Nephron (organoid): Measurements from ENCODE around the gene DENND1A.

Source experiments
- H3K27ac Mint-ChIP-seq, 3 experiments: 2 replicates each; pipeline ENCODE4 v1.8.0; 2020; ENCODE audit warnings: mixed read lengths in 3 of 3, mild to moderate bottlenecking in 2 of 3, moderate library complexity in 1 of 3
- H3K27me3 Mint-ChIP-seq: 2 replicates; pipeline ENCODE4 v1.8.0; 2021; ENCODE audit warnings: low read depth, mild to moderate bottlenecking, moderate library complexity, mixed read lengths
- H3K36me3 Mint-ChIP-seq: 2 replicates; pipeline ENCODE4 v1.8.0; 2020; ENCODE audit warnings: low read depth, mixed read lengths
- H3K4me1 Mint-ChIP-seq: 2 replicates; pipeline ENCODE4 v1.8.0; 2020; ENCODE audit warnings: mixed read lengths
- H3K4me3 Mint-ChIP-seq, 3 experiments: 2 replicates each; pipeline ENCODE4 v1.8.0; 2020; ENCODE audit warnings: mild to moderate bottlenecking in 3 of 3, mixed read lengths in 3 of 3, moderate library complexity in 2 of 3
- H3K9me3 Mint-ChIP-seq: 2 replicates; pipeline ENCODE4 v1.8.0; 2020; ENCODE audit warnings: mixed read lengths
- TF ChIP-seq, protein P1 (sequence below), 3 experiments: fragments of 200-600 bp; sonication (generic); IDR thresholded peaks; one replicate each; pipeline ENCODE4 v1.5.0; 2021; ENCODE audit warnings: antibody characterized with exemption in 3 of 3; ENCODE audit not compliant: unreplicated experiment in 3 of 3

The DENND1A gene

GRCh38 chr9:123647145-123647544 lies 282.8 kb downstream of the DENND1A start:
- Mint-ChIP-seq H3K36me3 (peaks cover 36% of the 10 kb centered on the region), H3K27ac (no peak overlapping the region), H3K27me3 (no peaks in the 10 kb centered on the region), H3K9me3 (no peaks in the 10 kb centered on the region), H3K4me3 (no peak overlapping the region), H3K4me1 (peaks cover 7% of the 10 kb centered on the region)
- TF ChIP-seq, protein P1, sequence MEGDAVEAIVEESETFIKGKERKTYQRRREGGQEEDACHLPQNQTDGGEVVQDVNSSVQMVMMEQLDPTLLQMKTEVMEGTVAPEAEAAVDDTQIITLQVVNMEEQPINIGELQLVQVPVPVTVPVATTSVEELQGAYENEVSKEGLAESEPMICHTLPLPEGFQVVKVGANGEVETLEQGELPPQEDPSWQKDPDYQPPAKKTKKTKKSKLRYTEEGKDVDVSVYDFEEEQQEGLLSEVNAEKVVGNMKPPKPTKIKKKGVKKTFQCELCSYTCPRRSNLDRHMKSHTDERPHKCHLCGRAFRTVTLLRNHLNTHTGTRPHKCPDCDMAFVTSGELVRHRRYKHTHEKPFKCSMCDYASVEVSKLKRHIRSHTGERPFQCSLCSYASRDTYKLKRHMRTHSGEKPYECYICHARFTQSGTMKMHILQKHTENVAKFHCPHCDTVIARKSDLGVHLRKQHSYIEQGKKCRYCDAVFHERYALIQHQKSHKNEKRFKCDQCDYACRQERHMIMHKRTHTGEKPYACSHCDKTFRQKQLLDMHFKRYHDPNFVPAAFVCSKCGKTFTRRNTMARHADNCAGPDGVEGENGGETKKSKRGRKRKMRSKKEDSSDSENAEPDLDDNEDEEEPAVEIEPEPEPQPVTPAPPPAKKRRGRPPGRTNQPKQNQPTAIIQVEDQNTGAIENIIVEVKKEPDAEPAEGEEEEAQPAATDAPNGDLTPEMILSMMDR (IDR thresholded peaks at IDR 0.05; ENCODE audit: unreplicated experiment in 3 of 3) = no peak

GRCh38 chr9:123645762-123646161 lies 284.2 kb downstream of the DENND1A start:
- Mint-ChIP-seq H3K36me3 (peaks cover 28% of the 10 kb centered on the region), H3K9me3 (no peaks in the 10 kb centered on the region), H3K4me3 (no peak overlapping the region), H3K27me3 (no peaks in the 10 kb centered on the region), H3K4me1 (peaks cover 8% of the 10 kb centered on the region), H3K27ac (no peak overlapping the region)
- TF ChIP-seq, protein P1 (IDR thresholded peaks at IDR 0.05; ENCODE audit: unreplicated experiment in 3 of 3) = no peak

DNA sequence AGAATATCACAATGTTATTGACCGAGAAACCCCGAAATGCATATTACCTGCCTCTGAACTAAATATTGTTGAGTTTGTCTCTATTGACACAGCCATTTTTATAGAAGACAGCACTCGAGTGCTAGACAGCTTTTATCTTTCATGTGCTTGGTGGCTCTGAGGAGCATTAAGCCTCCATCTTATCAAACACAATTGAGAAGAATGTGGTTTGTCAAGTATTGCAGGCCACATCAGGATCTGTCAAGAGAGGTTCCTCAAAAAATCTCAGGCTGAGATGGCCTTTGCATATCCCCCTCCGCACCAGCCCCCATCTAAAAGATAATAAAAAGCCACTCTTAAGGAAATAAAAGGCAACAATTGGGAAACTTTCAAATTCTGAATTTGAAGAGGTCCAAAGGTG lies 284.8 kb downstream of the DENND1A start:
- no peaks in the 10 kb centered on the region for H3K27me3 Mint-ChIP-seq
- H3K36me3 Mint-ChIP-seq = peaks cover 28% of the 10 kb centered on the region
- H3K4me1 Mint-ChIP-seq = peaks cover 8% of the 10 kb centered on the region
- TF ChIP-seq, protein P1 (IDR thresholded peaks at IDR 0.05; ENCODE audit: unreplicated experiment in 3 of 3) = no peak
- no peak overlapping the region for H3K4me3 Mint-ChIP-seq
- no peaks in the 10 kb centered on the region for H3K9me3 Mint-ChIP-seq
- H3K27ac Mint-ChIP-seq = no peak overlapping the region

DNA sequence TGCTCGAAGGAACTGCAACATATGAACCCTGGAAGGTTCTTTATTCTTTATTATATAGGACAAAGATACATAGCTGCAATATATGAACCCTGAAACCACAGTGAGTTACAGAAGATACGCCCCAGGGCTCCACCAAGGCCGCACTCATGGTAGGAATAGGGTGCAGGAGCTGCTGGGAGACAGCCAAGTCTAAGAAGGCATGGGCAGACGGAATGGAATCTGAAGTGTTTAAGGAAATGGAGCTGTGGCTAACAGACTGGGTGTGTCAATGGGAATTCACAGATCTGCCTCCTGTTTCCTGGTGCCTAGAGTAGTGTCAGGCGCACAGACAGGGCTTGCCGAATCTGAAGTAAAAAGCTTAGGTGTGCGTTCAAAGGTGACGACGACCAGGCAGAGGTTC lies 286.4 kb downstream of the DENND1A start:
- Mint-ChIP-seq H3K9me3 (no peaks in the 10 kb centered on the region), H3K4me3 (no peak overlapping the region), H3K4me1 (peaks cover 8% of the 10 kb centered on the region), H3K36me3 (peaks cover 25% of the 10 kb centered on the region), H3K27me3 (no peaks in the 10 kb centered on the region), H3K27ac (no peak overlapping the region)
- TF ChIP-seq, protein P1 (IDR thresholded peaks at IDR 0.05; ENCODE audit: unreplicated experiment in 3 of 3) = no peak

DNA sequence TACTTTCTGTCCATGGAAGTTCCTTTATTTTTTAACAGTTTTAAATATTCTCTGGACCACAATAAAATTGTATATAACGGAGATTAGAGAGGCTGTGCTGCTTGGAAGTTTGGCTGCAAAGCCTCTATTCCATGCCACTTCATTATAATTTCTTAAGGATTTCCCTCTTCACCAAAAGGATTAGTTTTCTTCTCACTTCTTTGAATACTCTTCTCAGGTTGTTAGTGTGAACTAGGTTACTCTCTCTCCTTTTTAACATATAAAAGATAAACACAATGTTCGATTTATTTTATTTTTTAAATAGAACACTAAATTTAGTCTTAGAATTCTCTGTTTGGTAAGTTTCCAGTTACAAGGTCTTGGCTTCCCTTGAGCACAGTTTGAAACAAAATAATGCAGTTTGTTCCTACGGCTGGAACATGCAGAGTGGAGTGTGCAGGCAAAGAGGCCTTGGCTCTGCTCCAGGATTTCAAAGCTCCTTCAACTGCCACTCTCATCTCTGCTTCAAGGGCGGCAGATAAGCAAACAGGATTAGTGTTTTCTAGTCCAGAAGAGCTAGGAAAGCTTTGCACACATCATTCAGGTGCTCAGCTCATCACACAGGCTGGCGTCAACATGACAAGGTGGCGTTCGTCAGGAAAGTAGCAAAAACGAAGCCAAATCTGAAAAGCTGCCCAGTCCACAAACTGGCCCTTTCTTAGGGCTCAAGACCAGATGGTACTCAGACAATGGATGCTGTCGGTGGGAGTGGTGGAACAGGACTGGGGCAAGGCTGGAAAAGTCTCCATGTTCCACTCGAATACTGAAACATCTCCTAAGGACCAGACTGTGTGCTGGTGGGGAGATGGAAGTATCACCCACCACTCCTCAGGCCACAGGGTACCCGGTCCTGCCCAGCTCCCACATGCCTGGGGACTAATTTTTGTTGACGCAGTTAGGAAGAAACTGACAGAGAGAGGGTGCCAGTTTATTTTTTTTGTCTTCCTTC lies 287.3 kb downstream of the DENND1A start:
- Mint-ChIP-seq H3K36me3 (peaks cover 23% of the 10 kb centered on the region), H3K9me3 (no peaks in the 10 kb centered on the region), H3K4me3 (no peak overlapping the region), H3K27ac (peak overlapping the region in 1 of 3 experiments; percentile 21), H3K27me3 (no peaks in the 10 kb centered on the region), H3K4me1 (peaks cover 13% of the 10 kb centered on the region)
- TF ChIP-seq, protein P1 (IDR thresholded peaks at IDR 0.05; ENCODE audit: unreplicated experiment in 3 of 3) = no peak
